Karpas-422 (cell line): ENCODE measurements around the gene SHE. TPM values are rescaled to one million over a fixed set of nuclear protein-coding genes. Genes with fewer than 3 reads are reported as not detected.

Experiments used
- DNase-seq: peaks from one replicate; pipeline ENCODE4 v3.0.0-alpha.2; 2015
- H2AFZ ChIP-seq: fragments of 200-600 bp; sonication (generic); 2 replicates; pipeline ENCODE4 v1.6.1; 2014; ENCODE audit warnings: antibody characterized with exemption, low read length, mixed read lengths
- H3K27ac ChIP-seq: fragments of 200-600 bp; sonication (generic); 2 replicates; pipeline ENCODE4 v1.5.1; 2014; ENCODE audit warnings: mild to moderate bottlenecking, low read length, moderate library complexity
- H3K27me3 ChIP-seq: fragments of 200-600 bp; sonication (generic); 2 replicates; pipeline ENCODE4 v1.6.1; 2014; ENCODE audit warnings: low read length, mixed read lengths
- H3K36me3 ChIP-seq: fragments of 200-600 bp; sonication (generic); 2 replicates; pipeline ENCODE4 v1.6.1; 2014; ENCODE audit warnings: low read length, mixed read lengths; ENCODE audit not compliant: insufficient read depth
- H3K4me1 ChIP-seq: fragments of 200-600 bp; sonication (generic); 2 replicates; pipeline ENCODE4 v1.6.1; 2014; ENCODE audit warnings: mild to moderate bottlenecking, low read length, mixed read lengths
- H3K4me2 ChIP-seq: fragments of 200-600 bp; sonication (generic); 2 replicates; pipeline ENCODE4 v1.6.1; 2014; ENCODE audit warnings: low read length, low read depth, mild to moderate bottlenecking; ENCODE audit not compliant: poor library complexity, severe bottlenecking
- H3K4me3 ChIP-seq: fragments of 200-600 bp; sonication (generic); 2 replicates; pipeline ENCODE4 v1.5.1; 2014; ENCODE audit warnings: mild to moderate bottlenecking, antibody characterized with exemption, low read length, mixed read lengths
- H3K79me2 ChIP-seq: fragments of 200-600 bp; sonication (generic); 2 replicates; pipeline ENCODE4 v1.6.1; 2014; ENCODE audit warnings: mild to moderate bottlenecking, low read length, mixed read lengths
- H3K9ac ChIP-seq: fragments of 200-600 bp; sonication (generic); 2 replicates; pipeline ENCODE4 v1.6.0; 2014; ENCODE audit warnings: low read length
- H3K9me2 ChIP-seq: fragments of 200-600 bp; sonication (generic), shearing (Covaris generic); replicated peaks from 2 replicates; pipeline ENCODE4 v1.6.0; 2014; ENCODE audit warnings: mild to moderate bottlenecking, low read length, moderate library complexity; ENCODE audit not compliant: insufficient read depth
- H3K9me3 ChIP-seq: fragments of 300-700, 200-600 bp; sonication (generic); 2 replicates; pipeline ENCODE4 v1.6.1; 2014; ENCODE audit warnings: low read length, mixed read lengths
- H4K20me1 ChIP-seq: fragments of 200-600 bp; sonication (generic); 2 replicates; pipeline ENCODE4 v1.6.1; 2014; ENCODE audit warnings: mild to moderate bottlenecking, antibody characterized with exemption, low read length, low read depth; ENCODE audit not compliant: insufficient read depth
- total RNA-seq: library from RNA; depleted of rRNA; stranded (reverse); fragments of >200 nt; shearing (Covaris generic); gene quantifications from 2 replicates; pipeline ENCODE4 v1.2.3, GENCODE V29; 2014; ENCODE audit warnings: low replicate concordance

Gene SHE
- total RNA-seq, 1 experiment from 2014 or later = not detected

DNA sequence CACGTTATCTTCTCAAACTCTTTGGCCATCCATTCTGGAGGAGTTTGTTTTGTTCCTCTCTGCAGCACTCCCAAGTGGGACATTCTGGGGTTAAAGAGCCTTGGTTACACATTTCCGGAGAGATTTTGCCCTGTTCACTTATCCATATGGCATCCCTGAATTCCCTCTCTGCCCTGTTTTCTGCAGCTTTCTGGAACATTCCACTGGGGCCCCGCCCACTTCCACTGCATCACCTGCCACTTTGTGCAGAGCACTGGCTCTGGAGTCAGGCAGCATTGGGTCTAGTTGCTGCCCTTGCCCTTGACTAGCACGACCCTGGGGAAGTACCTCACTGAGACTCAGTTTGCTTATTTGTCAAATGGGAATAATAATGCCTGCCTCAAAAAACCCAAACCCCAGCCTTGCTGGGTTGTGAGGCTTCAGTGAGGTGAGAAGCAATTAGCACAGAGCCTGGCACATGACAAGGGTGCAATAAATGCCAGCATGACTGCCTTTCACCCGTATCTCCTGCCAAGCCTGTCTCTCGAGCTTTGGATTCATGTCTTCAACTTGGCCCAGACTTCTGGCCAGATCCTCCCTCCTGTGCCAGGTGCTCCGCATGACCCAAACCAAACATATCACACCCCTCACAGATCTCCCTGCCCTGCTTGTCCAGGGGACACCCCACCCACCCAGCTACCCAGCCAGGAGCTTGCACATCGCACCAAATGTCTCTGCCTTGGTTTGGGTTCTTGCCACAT lies 58.8 kb downstream of the SHE start:
- H3K4me3 ChIP-seq = no peak overlapping the region
- no peak overlapping the region for H3K4me2 ChIP-seq
- H3K4me1 ChIP-seq = no peaks in the 10 kb centered on the region
- no peaks in the 10 kb centered on the region for H4K20me1 ChIP-seq
- no peak overlapping the region for H2AFZ ChIP-seq
- H3K27me3 ChIP-seq = no peaks in the 10 kb centered on the region
- DNase-seq = no peak
- H3K27ac ChIP-seq = no peak overlapping the region
- no peaks in the 10 kb centered on the region for H3K79me2 ChIP-seq
- no peaks in the 10 kb centered on the region for H3K9me2 ChIP-seq
- H3K36me3 ChIP-seq = no peaks in the 10 kb centered on the region
- no peak overlapping the region for H3K9ac ChIP-seq
- no peaks in the 10 kb centered on the region for H3K9me3 ChIP-seq

DNA sequence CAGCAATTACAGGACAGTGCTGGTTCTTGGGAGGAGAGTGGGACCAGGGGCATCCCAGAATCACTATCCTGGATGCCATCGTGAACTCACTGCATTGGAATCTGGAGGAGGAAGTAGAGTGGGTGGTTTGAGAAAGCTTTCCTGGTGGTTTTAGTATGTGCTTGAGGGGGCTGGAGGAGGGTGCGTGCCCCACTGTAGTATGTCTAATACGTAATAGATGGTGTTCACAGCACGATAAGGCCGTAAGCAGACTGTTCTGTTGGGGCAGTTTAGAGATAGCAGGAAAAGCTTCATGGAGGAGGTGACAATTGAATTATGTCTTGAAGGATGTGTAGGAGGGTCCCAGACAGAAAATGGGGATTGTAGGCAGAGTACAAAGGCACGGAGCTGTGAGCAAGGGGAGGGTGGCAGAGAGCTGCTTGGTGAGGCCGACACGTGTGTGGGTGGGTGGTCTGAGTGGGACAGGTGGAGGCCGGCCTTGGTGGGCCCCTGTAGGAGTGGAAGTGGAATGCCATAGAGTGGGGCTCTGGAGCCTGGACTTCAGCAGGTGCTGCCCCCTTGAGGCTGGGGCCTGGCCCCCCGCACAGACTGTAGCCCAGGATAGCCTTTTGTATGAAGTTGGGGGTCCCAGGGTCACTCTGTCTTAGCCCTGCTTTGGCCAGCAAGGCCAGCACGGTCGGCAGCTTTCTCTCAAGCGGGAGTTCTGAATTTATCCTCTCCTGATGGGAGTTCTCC lies 60.0 kb downstream of the SHE start:
- H3K4me2 ChIP-seq = no peak overlapping the region
- H3K4me1 ChIP-seq = no peaks in the 10 kb centered on the region
- DNase-seq = peak; percentile 54
- no peaks in the 10 kb centered on the region for H3K36me3 ChIP-seq
- H3K27me3 ChIP-seq = no peaks in the 10 kb centered on the region
- no peak overlapping the region for H3K4me3 ChIP-seq
- H3K9me3 ChIP-seq = no peaks in the 10 kb centered on the region
- H3K27ac ChIP-seq = no peak overlapping the region
- H3K9ac ChIP-seq = no peak overlapping the region
- no peaks in the 10 kb centered on the region for H4K20me1 ChIP-seq
- H3K9me2 ChIP-seq = no peaks in the 10 kb centered on the region
- no peak overlapping the region for H2AFZ ChIP-seq
- H3K79me2 ChIP-seq = no peaks in the 10 kb centered on the region

- Histone ChIP-seq H3K36me3 (no peaks in the 10 kb centered on the region), H3K9me2 (no peaks in the 10 kb centered on the region), H3K9ac (no peak overlapping the region), H3K4me1 (no peaks in the 10 kb centered on the region), H3K4me3 (no peak overlapping the region), H3K27me3 (no peaks in the 10 kb centered on the region), H3K27ac (no peak overlapping the region), H3K79me2 (no peaks in the 10 kb centered on the region), H2AFZ (no peak overlapping the region), H3K9me3 (no peaks in the 10 kb centered on the region), H3K4me2 (no peak overlapping the region), H4K20me1 (no peaks in the 10 kb centered on the region)
- DNase-seq = no peak
These were observed 60.8 kb downstream of the SHE start for GRCh38 chr1:154441241-154441888.

GRCh38 chr1:154440036-154440804 lies 62.0 kb downstream of the SHE start:
- no peaks in the 10 kb centered on the region for H3K36me3 ChIP-seq
- H2AFZ ChIP-seq = no peak overlapping the region
- H3K9me3 ChIP-seq = no peaks in the 10 kb centered on the region
- no peaks in the 10 kb centered on the region for H3K79me2 ChIP-seq
- H4K20me1 ChIP-seq = no peaks in the 10 kb centered on the region
- H3K9ac ChIP-seq = no peak overlapping the region
- no peaks in the 10 kb centered on the region for H3K27me3 ChIP-seq
- H3K9me2 ChIP-seq = no peaks in the 10 kb centered on the region
- no peak overlapping the region for H3K4me3 ChIP-seq
- H3K4me2 ChIP-seq = no peak overlapping the region
- DNase-seq = peak; percentile 36
- no peak overlapping the region for H3K27ac ChIP-seq
- no peaks in the 10 kb centered on the region for H3K4me1 ChIP-seq

GRCh38 chr1:154436433-154436832 lies 65.8 kb downstream of the SHE start:
- Histone ChIP-seq H3K36me3 (no peaks in the 10 kb centered on the region), H3K27me3 (no peaks in the 10 kb centered on the region), H3K4me2 (no peak overlapping the region), H3K9me2 (no peaks in the 10 kb centered on the region), H3K4me1 (no peaks in the 10 kb centered on the region), H3K9me3 (no peaks in the 10 kb centered on the region), H2AFZ (no peak overlapping the region), H4K20me1 (no peaks in the 10 kb centered on the region), H3K79me2 (no peaks in the 10 kb centered on the region), H3K27ac (no peak overlapping the region), H3K9ac (no peak overlapping the region), H3K4me3 (no peak overlapping the region)
- DNase-seq = no peak

DNA sequence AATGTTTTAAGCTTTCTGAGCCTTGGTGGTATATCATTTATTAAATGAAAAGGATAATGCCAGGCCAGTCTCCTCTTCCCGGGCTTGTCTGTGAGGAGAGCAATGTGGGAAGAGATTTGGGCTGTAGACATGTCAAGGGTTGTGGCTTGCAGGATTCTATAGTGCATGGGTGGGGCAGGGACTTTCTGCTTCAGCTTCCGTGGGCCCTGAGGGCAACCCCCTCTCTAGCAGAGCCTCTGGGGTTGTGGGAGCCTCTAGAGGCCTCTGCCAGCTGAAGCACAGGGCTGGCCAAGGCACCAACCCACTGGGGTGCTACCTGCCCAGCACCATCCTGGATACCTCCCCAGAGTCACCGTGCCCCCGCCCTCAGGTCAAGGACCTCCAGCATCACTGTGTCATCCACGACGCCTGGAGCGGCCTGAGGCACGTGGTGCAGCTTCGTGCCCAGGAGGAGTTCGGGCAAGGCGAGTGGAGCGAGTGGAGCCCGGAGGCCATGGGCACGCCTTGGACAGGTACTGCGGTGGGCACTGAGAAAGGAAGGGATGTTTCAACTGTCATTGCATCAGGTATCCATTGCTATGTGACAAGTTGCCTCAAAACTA lies 66.5 kb downstream of the SHE start:
- Histone ChIP-seq H3K4me3 (no peak overlapping the region), H2AFZ (no peak overlapping the region), H4K20me1 (no peaks in the 10 kb centered on the region), H3K4me1 (no peaks in the 10 kb centered on the region), H3K4me2 (no peak overlapping the region), H3K9me2 (no peaks in the 10 kb centered on the region), H3K9me3 (no peaks in the 10 kb centered on the region), H3K27ac (no peak overlapping the region), H3K9ac (no peak overlapping the region), H3K36me3 (no peaks in the 10 kb centered on the region), H3K79me2 (no peaks in the 10 kb centered on the region), H3K27me3 (no peaks in the 10 kb centered on the region)
- DNase-seq = no peak

DNA sequence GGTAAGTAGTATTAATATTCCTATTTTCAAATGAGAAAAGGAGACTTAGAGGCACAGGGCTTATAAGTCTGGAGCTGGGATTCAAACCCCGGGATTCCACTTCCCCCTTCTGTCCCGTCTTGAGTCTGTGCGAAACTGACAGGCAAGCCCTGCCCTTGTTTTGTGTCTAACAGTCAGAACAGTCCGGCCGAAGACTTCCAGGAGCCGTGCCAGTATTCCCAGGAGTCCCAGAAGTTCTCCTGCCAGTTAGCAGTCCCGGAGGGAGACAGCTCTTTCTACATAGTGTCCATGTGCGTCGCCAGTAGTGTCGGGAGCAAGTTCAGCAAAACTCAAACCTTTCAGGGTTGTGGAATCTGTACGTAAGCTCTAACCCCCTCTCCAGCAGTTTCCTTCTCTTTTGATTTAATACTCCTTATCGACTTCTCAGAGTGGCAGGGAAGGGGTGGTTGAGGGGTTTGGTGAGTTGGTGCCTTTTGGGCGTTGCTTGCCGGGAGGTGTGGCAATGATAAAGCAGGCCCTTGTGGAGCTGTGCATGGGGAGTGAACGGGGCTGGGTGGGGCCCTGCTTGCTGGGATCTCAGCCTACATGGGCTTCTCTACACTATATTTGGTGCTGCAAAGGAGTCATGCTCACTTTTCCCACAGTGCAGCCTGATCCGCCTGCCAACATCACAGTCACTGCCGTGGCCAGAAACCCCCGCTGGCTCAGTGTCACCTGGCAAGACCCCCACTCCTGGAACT lies 67.7 kb downstream of the SHE start:
- no peaks in the 10 kb centered on the region for H4K20me1 ChIP-seq

More for the DNA sequence above, 67.7 kb downstream of the SHE start:
- no peak overlapping the region for H3K4me3 ChIP-seq
- H3K9me2 ChIP-seq = no peaks in the 10 kb centered on the region
- no peak for DNase-seq
- no peaks in the 10 kb centered on the region for H3K4me1 ChIP-seq
- H3K79me2 ChIP-seq = no peaks in the 10 kb centered on the region
- no peak overlapping the region for H3K9ac ChIP-seq
- no peak overlapping the region for H3K27ac ChIP-seq
- H3K4me2 ChIP-seq = no peak overlapping the region
- no peak overlapping the region for H2AFZ ChIP-seq
- H3K9me3 ChIP-seq = no peaks in the 10 kb centered on the region
- H3K27me3 ChIP-seq = no peaks in the 10 kb centered on the region
- no peaks in the 10 kb centered on the region for H3K36me3 ChIP-seq
